HepG2 (cell line): ENCODE measurements around the gene SLCO3A1. TPM values are rescaled to one million over a fixed set of nuclear protein-coding genes. Genes with fewer than 3 reads are reported as not detected.

ENCODE experiments used
- ATAC-seq: fragments of 200-7000 bp; cut with Tn5 transposase; 3 replicates; pipeline ENCODE4 v1.9.1; 2020; ENCODE audit warnings: mild to moderate bottlenecking, moderate library complexity
- BruUV-seq: library from RNA; stranded (reverse); fragments of 400-500 nt; replicated peaks from 2 replicates; lab custom pipeline; 2021; lab: Mats Ljungman, UMichigan
- CTCF ChIA-PET: fragments of 300-600 bp; formaldehyde crosslinking; extraction: SDS; loops from one replicate; lab custom pipeline; 2021; ENCODE audit warnings: low total read pairs, inconsistent platforms, low intra/inter-chr PET ratio; lab: Yijun Ruan, JAX
- POLR2A ChIA-PET: fragments of 350-600 bp; sonication (Branson Sonifier 250); formaldehyde crosslinking; loops from one replicate; lab custom pipeline; 2020; ENCODE audit warnings: antibody characterized with exemption, inconsistent platforms; lab: Yijun Ruan, JAX
- DNase-seq: peaks from one replicate; pipeline ENCODE4 v3.0.0-alpha.2; 2015; ENCODE audit warnings: low spot score
- FAIRE-seq: peaks from 3 replicates; lab custom pipeline; 2011; peaks lifted over from hg19 to GRCh38; lab: Jason Lieb, UNC
- H2AFZ ChIP-seq: one replicate; pipeline ENCODE4 v1.6.1; 2011; ENCODE audit warnings: low read length, inconsistent platforms
- H3K27ac ChIP-seq: fragments of 300-600 bp; 3 replicates; pipeline ENCODE4 v1.8.0; 2011; ENCODE audit warnings: mixed run types, mild to moderate bottlenecking, mixed read lengths, low read length, inconsistent platforms; ENCODE audit not compliant: insufficient read depth; ENCODE audit errors: extremely low read length
- H3K27me3 ChIP-seq, 2 experiments: fragments of 200-600 bp in 1 of 2; 2 replicates in 1 of 2; 3 replicates in 1 of 2; pipeline versions ENCODE4 v1.6.0 to v1.8.0; 2011; ENCODE audit warnings: low read length in 2 of 2, mild to moderate bottlenecking in 2 of 2, moderate library complexity in 2 of 2, inconsistent platforms in 1 of 2; ENCODE audit not compliant: insufficient read depth in 2 of 2, control insufficient read depth in 1 of 2
- H3K36me3 ChIP-seq, 2 experiments: fragments of 200-600 bp in 1 of 2; replicated peaks in 1 of 2; 2 replicates in 1 of 2; 3 replicates in 1 of 2; pipeline versions ENCODE4 v1.5.1 to v1.8.0; 2011; ENCODE audit warnings: low read length in 2 of 2, inconsistent platforms in 1 of 2; ENCODE audit not compliant: insufficient read depth in 2 of 2, control insufficient read depth in 1 of 2
- H3K4me1 ChIP-seq: 2 replicates; pipeline ENCODE4 v1.5.1; 2012; ENCODE audit warnings: low read length, inconsistent platforms; ENCODE audit not compliant: insufficient read depth
- H3K4me2 ChIP-seq: 2 replicates; pipeline ENCODE4 v1.6.0; 2011; ENCODE audit warnings: low read depth, low read length, inconsistent platforms
- H3K4me3 ChIP-seq, 3 experiments: fragments of 200-600 bp in 1 of 3; sonication (generic), shearing (Covaris generic) in 1 of 3; replicated peaks in 1 of 3; 2 replicates each; pipeline ENCODE4 v1.5.1; 2011 to 2016; ENCODE audit warnings: low read length in 3 of 3, inconsistent platforms in 2 of 3, low read depth in 2 of 3, mild to moderate bottlenecking in 2 of 3, control low read depth in 1 of 3, mixed read lengths in 1 of 3; ENCODE audit not compliant: insufficient read depth in 1 of 3
- H3K79me2 ChIP-seq: one replicate; pipeline ENCODE4 v1.6.1; 2011; ENCODE audit warnings: low read length, inconsistent platforms; ENCODE audit not compliant: insufficient read depth
- H3K9ac ChIP-seq: 2 replicates; pipeline ENCODE4 v1.6.0; 2011; ENCODE audit warnings: mild to moderate bottlenecking, low read depth, low read length, inconsistent platforms; ENCODE audit not compliant: insufficient read depth
- H3K9me3 ChIP-seq: 2 replicates; pipeline ENCODE4 v1.5.1; 2012; ENCODE audit warnings: mild to moderate bottlenecking, low read length
- H4K20me1 ChIP-seq: 2 replicates; pipeline ENCODE4 v1.6.0; 2011; ENCODE audit warnings: inconsistent platforms, mild to moderate bottlenecking, low read length, moderate library complexity; ENCODE audit not compliant: insufficient read depth
- ELF1 ChIP-seq: sonication (generic); formaldehyde crosslinking; IDR thresholded peaks from 2 replicates; pipeline ENCODE4 v1.4.0; 2020; ENCODE audit warnings: missing genetic modification reagents
- GABPA ChIP-seq, 2 experiments: IDR thresholded peaks; 2 replicates each; pipeline ENCODE4 v1.6.1; 2011 to 2016; ENCODE audit warnings: low read depth in 2 of 2, low read length in 1 of 2, missing biosample characterization in 1 of 2, missing genetic modification characterization in 1 of 2
- GTF2F1 ChIP-seq: fragments of 150-350 bp; IDR thresholded peaks from 2 replicates; pipeline ENCODE4 v1.6.1; 2014; ENCODE audit warnings: low read length
- HOXA5 ChIP-seq: sonication (generic); formaldehyde crosslinking; IDR thresholded peaks from 2 replicates; pipeline ENCODE4 v1.4.0; 2020; ENCODE audit warnings: missing genetic modification reagents
- KMT2B ChIP-seq: IDR thresholded peaks from 2 replicates; pipeline ENCODE4 v1.6.1; 2016; ENCODE audit warnings: missing genetic modification reagents, missing compliant biosample characterization
- MAF1 ChIP-seq: sonication (generic); formaldehyde crosslinking; IDR thresholded peaks from 2 replicates; pipeline ENCODE4 v1.5.0; 2020; ENCODE audit warnings: missing genetic modification reagents, borderline replicate concordance
- MED8 ChIP-seq: sonication (generic); formaldehyde crosslinking; IDR thresholded peaks from 2 replicates; pipeline ENCODE4 v1.8.1; 2023; ENCODE audit warnings: mild to moderate bottlenecking, missing genetic modification reagents; ENCODE audit not compliant: insufficient replicate concordance
- MIER3 ChIP-seq: IDR thresholded peaks from 2 replicates; pipeline ENCODE4 v1.6.1; 2016; ENCODE audit warnings: missing compliant biosample characterization, borderline replicate concordance
- MXD4 ChIP-seq: IDR thresholded peaks from 2 replicates; pipeline ENCODE4 v1.6.1; 2016; ENCODE audit warnings: mild to moderate bottlenecking, missing biosample characterization, missing genetic modification reagents
- ZNF44 ChIP-seq: sonication (generic); formaldehyde crosslinking; IDR thresholded peaks from 2 replicates; pipeline ENCODE4 v1.5.1; 2020; ENCODE audit warnings: mild to moderate bottlenecking, missing genetic modification reagents
- ZNF816 ChIP-seq: sonication (generic); formaldehyde crosslinking; IDR thresholded peaks from 2 replicates; pipeline ENCODE4 v1.8.0; 2022; ENCODE audit warnings: missing genetic modification reagents, mild to moderate bottlenecking, borderline replicate concordance
- WGBS: methylation state at CpG from one replicate; pipeline ENCODE4 v1.1.6; 2017; ENCODE audit warnings: low lambda C conversion rate; 5-methylcytosine and 5-hydroxymethylcytosine counted together
- in situ Hi-C: cut with HindIII; loops from 2 replicates; pipeline ENCODE4 v1.10.0; 2017; ENCODE audit warnings: low pct_unique_long_range_greater_than_20kb; ENCODE audit not compliant: extremely low pct_ligation_motif_present
- intact Hi-C: fragments of 100-400 bp; cut with micrococcal nuclease; formaldehyde crosslinking; loops from one replicate; pipeline ENCODE4 v1.10.0; 2022; ENCODE audit not compliant: unreplicated experiment
- polyA plus RNA-seq, 8 experiments: library from polyadenylated mRNA; depleted of rRNA in 3 of 8; stranded (reverse) in 7 of 8; unstranded in 1 of 8; fragments of >200 nt; fragmentation: Illumina TruSeq in 4 of 8; extraction: Trizol in 4 of 8; gene quantifications; 2 replicates each; pipeline versions ENCODE4 v1.2.1 to v1.2.3, GENCODE V29; 2011 to 2016; ENCODE audit warnings: low read depth in 4 of 8, missing spikeins in 1 of 8, mixed read lengths in 1 of 8; ENCODE audit not compliant: insufficient read depth in 1 of 8
- total RNA-seq, 5 experiments: library from RNA; depleted of rRNA; stranded (reverse); fragments of >200 nt; fragmentation: Illumina TruSeq; extraction: Trizol; gene quantifications; 2 replicates each; pipeline ENCODE4 v1.2.3, GENCODE V29; 2016; ENCODE audit warnings: low read depth in 1 of 5
- TF ChIP-seq, protein P1 (sequence below): sonication (generic); formaldehyde crosslinking; IDR thresholded peaks from 2 replicates; pipeline ENCODE4 v1.4.0; 2020; ENCODE audit warnings: mild to moderate bottlenecking, low read depth, missing genetic modification reagents

Gene SLCO3A1
- total and polyA plus RNA-seq, 2 of the 13 experiments (the other 11 are each of a cell fraction or from before 2014, with no cell fraction given): 0.02 TPM; not detected in 1

DNA sequence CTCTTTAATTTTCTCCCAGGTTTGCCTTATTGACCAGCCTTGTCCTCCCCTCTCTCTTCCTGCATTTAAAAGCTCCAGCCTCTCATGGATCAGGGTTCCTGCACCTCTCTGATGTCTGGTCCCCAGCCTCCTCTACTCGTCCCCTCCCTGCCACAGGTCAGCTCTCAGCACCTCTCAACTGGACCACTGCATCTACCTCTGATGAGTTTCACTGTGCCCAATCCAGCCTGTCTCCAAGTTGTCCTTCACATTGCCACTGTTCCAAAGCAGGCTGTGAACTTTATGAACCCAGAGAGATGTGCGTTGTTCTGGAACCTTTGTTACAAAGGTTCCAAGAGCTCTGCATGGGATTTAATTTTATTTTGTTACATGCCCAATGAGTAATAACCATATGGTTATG is 76.6 kb downstream of the SLCO3A1 start:
- 0% methylated on average over 2 of the region's 2 CpGs for WGBS
- in situ Hi-C loops (no loop called here), intact Hi-C loops (no loop called here)
- FAIRE-seq: no peak
- no peak for DNase-seq
- Histone ChIP-seq H3K79me2 (no peaks in the 10 kb centered on the region), H2AFZ (no peak overlapping the region), H3K4me3 (no peak overlapping the region), H3K27ac (no peak overlapping the region), H3K9me3 (no peaks in the 10 kb centered on the region), H4K20me1 (no peaks in the 10 kb centered on the region), H3K4me2 (no peak overlapping the region), H3K27me3 (peaks cover 0 to 8% of the 10 kb centered on the region in 2 experiments; a peak in 4 of 5 replicates)
- CTCF ChIA-PET: no interaction called here
- ATAC-seq: no peak
- no peak for TF ChIP-seq GTF2F1
- no peak for TF ChIP-seq KMT2B (CRISPR knock-in tag)
- TF ChIP-seq, protein P1, sequence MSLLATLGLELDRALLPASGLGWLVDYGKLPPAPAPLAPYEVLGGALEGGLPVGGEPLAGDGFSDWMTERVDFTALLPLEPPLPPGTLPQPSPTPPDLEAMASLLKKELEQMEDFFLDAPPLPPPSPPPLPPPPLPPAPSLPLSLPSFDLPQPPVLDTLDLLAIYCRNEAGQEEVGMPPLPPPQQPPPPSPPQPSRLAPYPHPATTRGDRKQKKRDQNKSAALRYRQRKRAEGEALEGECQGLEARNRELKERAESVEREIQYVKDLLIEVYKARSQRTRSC: no peak
- no peak for TF ChIP-seq MED8
- TF ChIP-seq, all 625 proteins: peak for 0
- H3K9ac ChIP-seq: no peak overlapping the region
- no TSS peak for BruUV-seq
- POLR2A ChIA-PET: no interaction called here
- no peaks in the 10 kb centered on the region for H3K4me1 ChIP-seq
- H3K36me3 ChIP-seq: no peaks in the 10 kb centered on the region

DNA sequence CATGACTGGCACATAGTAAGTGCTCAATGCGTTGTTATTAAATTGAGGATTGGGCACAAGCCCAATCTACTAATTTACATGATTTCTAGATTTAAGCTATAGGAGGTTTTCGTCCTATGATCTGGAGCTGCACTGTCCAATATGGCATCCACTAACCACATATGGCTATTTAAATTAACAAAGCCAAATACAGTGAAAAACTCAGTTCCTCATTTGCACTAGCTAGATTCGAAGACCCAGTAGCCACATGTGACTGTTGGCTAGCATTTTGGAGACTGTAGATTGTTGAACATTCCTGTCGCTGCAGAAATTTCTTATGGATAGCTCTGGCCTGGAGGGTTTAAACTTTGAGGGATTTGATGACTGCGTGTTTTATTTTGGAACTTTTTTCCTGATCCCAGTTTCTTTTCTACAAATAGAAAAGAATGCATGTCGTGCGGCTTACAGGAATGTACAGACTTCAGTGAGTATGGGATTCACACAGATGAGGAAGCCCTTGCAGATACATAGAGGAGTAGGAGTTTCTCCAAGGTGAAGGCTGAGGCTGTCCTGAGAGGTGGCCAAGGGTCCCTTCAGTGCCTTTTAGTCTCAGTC is 82.8 kb downstream of the SLCO3A1 start:
- in situ Hi-C loops: no loop called here
- Histone ChIP-seq H3K4me1 (no peaks in the 10 kb centered on the region), H3K27me3 (peaks cover 0 to 1% of the 10 kb centered on the region in 2 experiments; a peak in 1 of 5 replicates), H3K36me3 (no peaks in the 10 kb centered on the region), H3K9me3 (no peaks in the 10 kb centered on the region), H3K4me3 (no peak overlapping the region), H4K20me1 (no peaks in the 10 kb centered on the region), H3K79me2 (no peaks in the 10 kb centered on the region), H3K9ac (no peak overlapping the region), H2AFZ (no peak overlapping the region), H3K4me2 (no peak overlapping the region), H3K27ac (no peak overlapping the region)
- POLR2A ChIA-PET: no interaction called here
- intact Hi-C loops: no loop called here
- DNase-seq (no peak), FAIRE-seq (no peak), ATAC-seq (no peak)
- WGBS: 22% methylated on average over 7 of the region's 7 CpGs
- no TSS peak for BruUV-seq
- CTCF ChIA-PET: no interaction called here
- TF ChIP-seq ZNF816 (CRISPR knock-in tag): no peak
- TF ChIP-seq HOXA5: no peak
- no peak for TF ChIP-seq ELF1 (CRISPR knock-in tag)
- no peak for TF ChIP-seq MIER3 (CRISPR knock-in tag)
- TF ChIP-seq ZNF44 (CRISPR knock-in tag): no peak
- TF ChIP-seq GABPA (IDR thresholded peaks at IDR 0.05; ENCODE audit: low read depth, low read length): no peak
- no peak for TF ChIP-seq GABPA (CRISPR knock-in tag; IDR thresholded peaks at IDR 0.05; ENCODE audit: low read depth)
- TF ChIP-seq MAF1: no peak
- no peak for TF ChIP-seq MXD4 (CRISPR knock-in tag)
